Caco-2 (cell line): Measurements from ENCODE around the gene TTN. TPM values are rescaled to one million over a fixed set of nuclear protein-coding genes. Genes with fewer than 3 reads are reported as not detected.

ENCODE experiments used
- BruUV-seq: library from RNA; stranded (reverse); fragments of 400-500 nt; replicated peaks from 2 replicates; lab custom pipeline; 2021; lab: Mats Ljungman, UMichigan
- CTCF ChIA-PET: fragments of 300-600 bp; sonication (Branson Sonifier 250); formaldehyde crosslinking; loops from one replicate; lab custom pipeline; 2022; ENCODE audit warnings: antibody characterized with exemption; lab: Charles Lee
- POLR2A ChIA-PET: fragments of 300-600 bp; sonication (Branson Sonifier 250); formaldehyde crosslinking; loops from one replicate; lab custom pipeline; 2022; ENCODE audit warnings: antibody characterized with exemption; lab: Charles Lee
- DNase-seq, 2 experiments: peaks; one replicate each; pipeline versions ENCODE4 v3.0.0 to v3.0.0-alpha.2; 2020 to 2022
- H3K27me3 ChIP-seq: replicated peaks from 2 replicates; pipeline ENCODE4 v1.6.0; 2011; ENCODE audit warnings: low read length; ENCODE audit not compliant: control insufficient read depth, insufficient read depth
- H3K36me3 ChIP-seq: 2 replicates; pipeline ENCODE4 v1.5.1; 2011; ENCODE audit warnings: low read length; ENCODE audit not compliant: control insufficient read depth, insufficient read depth
- H3K4me1 ChIP-seq: fragments of 250-450 bp; sonication (Bioruptor Pico); 2 replicates; pipeline ENCODE4 v1.5.1; 2020; ENCODE audit warnings: mild to moderate bottlenecking
- H3K4me3 ChIP-seq: 2 replicates; pipeline ENCODE4 v1.5.1; 2011; ENCODE audit warnings: low read depth, mild to moderate bottlenecking, control low read depth, low read length
- H3K9me3 ChIP-seq: fragments of 250-450 bp; sonication (Bioruptor Pico); 2 replicates; pipeline ENCODE4 v1.5.1; 2020; ENCODE audit warnings: mild to moderate bottlenecking, moderate library complexity
- H3K27ac Mint-ChIP-seq: one replicate; pipeline ENCODE4 v1.8.0; 2022; ENCODE audit warnings: mixed read lengths; ENCODE audit not compliant: unreplicated experiment
- H3K27me3 Mint-ChIP-seq: one replicate; pipeline ENCODE4 v1.8.0; 2022; ENCODE audit warnings: mixed read lengths; ENCODE audit not compliant: insufficient read depth, unreplicated experiment
- H3K36me3 Mint-ChIP-seq: one replicate; pipeline ENCODE4 v1.8.0; 2022; ENCODE audit warnings: mild to moderate bottlenecking, mixed read lengths; ENCODE audit not compliant: insufficient read depth, unreplicated experiment
- H3K4me1 Mint-ChIP-seq: one replicate; pipeline ENCODE4 v1.8.0; 2022; ENCODE audit warnings: low read depth, mixed read lengths; ENCODE audit not compliant: unreplicated experiment
- H3K4me3 Mint-ChIP-seq: one replicate; pipeline ENCODE4 v1.8.0; 2022; ENCODE audit warnings: mild to moderate bottlenecking, moderate library complexity, mixed read lengths; ENCODE audit not compliant: unreplicated experiment
- H3K9me3 Mint-ChIP-seq: one replicate; pipeline ENCODE4 v1.8.0; 2022; ENCODE audit warnings: mixed read lengths; ENCODE audit not compliant: unreplicated experiment
- intact Hi-C: fragments of 100-400 bp; cut with micrococcal nuclease; formaldehyde crosslinking; loops from one replicate; pipeline ENCODE4 v1.10.0; 2022; ENCODE audit not compliant: unreplicated experiment
- total RNA-seq: library from RNA; stranded (reverse); gene quantifications from 2 replicates; pipeline ENCODE4 v1.2.3, GENCODE V29; 2022
- TF ChIP-seq, protein P1 (sequence below), 2 experiments: fragments of 200-600 bp in 1 of 2; IDR thresholded peaks; 1 replicate in 1 of 2; 2 replicates in 1 of 2; pipeline versions ENCODE4 v1.5.1 to v1.8.0; 2011 to 2022; ENCODE audit warnings: antibody characterized with exemption in 1 of 2, control low read depth in 1 of 2, inconsistent platforms in 1 of 2, low read depth in 1 of 2, low read length in 1 of 2, mild to moderate bottlenecking in 1 of 2, moderate library complexity in 1 of 2; ENCODE audit not compliant: insufficient read depth in 1 of 2, severe bottlenecking in 1 of 2, unreplicated experiment in 1 of 2

Gene TTN
- total RNA-seq, 1 experiment from 2014 or later = 9.3 TPM

DNA sequence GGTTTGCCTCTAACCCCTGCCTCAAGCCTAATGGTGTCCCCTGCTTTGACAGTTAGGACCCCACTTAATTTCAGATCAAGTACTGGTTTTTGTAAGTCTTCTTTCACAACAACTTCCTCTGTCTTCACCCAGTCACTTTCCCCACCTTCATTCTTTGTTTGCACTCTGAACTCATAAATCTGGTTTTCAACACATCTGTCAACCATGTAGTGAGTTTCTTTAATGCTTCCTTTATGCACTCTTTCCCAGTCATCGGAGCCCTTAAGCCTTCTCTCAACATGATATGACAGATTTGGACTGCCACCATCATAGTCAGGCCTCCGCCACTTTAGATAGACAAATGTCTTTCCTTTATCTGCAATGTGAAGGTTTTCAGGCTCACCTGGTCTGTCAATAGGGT is 217.9 kb downstream of the TTN start:
- Mint-ChIP-seq H3K27me3 (no peaks in the 10 kb centered on the region), H3K36me3 (peaks cover 7% of the 10 kb centered on the region), H3K4me3 (no peak overlapping the region), H3K9me3 (no peaks in the 10 kb centered on the region), H3K4me1 (peaks cover under 1% of the 10 kb centered on the region), H3K27ac (no peak overlapping the region)
- peak in 1 of 2 experiments; percentile 12 for DNase-seq
- BruUV-seq = no TSS peak
- Histone ChIP-seq H3K27me3 (no peaks in the 10 kb centered on the region), H3K9me3 (no peaks in the 10 kb centered on the region), H3K4me1 (peaks cover 4% of the 10 kb centered on the region; the same call in 1 of the 2 replicates), H3K4me3 (no peak overlapping the region), H3K36me3 (no peaks in the 10 kb centered on the region; the same call in 1 of the 2 replicates)
- intact Hi-C loops = no loop called here
- ChIA-PET POLR2A (no interaction called here), CTCF (no interaction called here)
- TF ChIP-seq, protein P1, sequence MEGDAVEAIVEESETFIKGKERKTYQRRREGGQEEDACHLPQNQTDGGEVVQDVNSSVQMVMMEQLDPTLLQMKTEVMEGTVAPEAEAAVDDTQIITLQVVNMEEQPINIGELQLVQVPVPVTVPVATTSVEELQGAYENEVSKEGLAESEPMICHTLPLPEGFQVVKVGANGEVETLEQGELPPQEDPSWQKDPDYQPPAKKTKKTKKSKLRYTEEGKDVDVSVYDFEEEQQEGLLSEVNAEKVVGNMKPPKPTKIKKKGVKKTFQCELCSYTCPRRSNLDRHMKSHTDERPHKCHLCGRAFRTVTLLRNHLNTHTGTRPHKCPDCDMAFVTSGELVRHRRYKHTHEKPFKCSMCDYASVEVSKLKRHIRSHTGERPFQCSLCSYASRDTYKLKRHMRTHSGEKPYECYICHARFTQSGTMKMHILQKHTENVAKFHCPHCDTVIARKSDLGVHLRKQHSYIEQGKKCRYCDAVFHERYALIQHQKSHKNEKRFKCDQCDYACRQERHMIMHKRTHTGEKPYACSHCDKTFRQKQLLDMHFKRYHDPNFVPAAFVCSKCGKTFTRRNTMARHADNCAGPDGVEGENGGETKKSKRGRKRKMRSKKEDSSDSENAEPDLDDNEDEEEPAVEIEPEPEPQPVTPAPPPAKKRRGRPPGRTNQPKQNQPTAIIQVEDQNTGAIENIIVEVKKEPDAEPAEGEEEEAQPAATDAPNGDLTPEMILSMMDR (IDR thresholded peaks at IDR 0.05; ENCODE audit: insufficient read depth in 1 of 2, low read depth in 1 of 2, low read length in 1 of 2, severe bottlenecking in 1 of 2, unreplicated experiment in 1 of 2) = no peak

DNA sequence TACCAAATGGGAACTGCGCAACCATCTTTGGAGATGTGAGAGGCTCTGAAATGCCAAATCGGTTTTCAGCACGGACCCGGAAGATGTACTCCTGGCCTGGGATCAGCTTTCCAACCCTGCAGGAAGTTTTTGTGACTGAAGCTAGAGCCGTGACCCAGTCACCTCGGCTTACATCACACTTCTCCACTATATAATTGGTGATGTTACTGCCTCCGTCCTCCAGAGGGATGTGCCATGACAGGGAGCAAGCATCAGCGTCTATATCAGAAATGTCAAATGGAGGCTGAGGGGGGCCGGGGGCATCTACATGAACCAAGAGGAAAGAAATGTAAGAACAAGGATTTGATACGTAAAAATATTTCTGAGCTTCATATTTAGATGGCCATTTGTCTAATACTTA is 222.6 kb downstream of the TTN start:
- H3K4me3 Mint-ChIP-seq = no peak overlapping the region
- H3K4me1 Mint-ChIP-seq = peaks cover 8% of the 10 kb centered on the region
- POLR2A ChIA-PET = no interaction called here
- TF ChIP-seq, protein P1 (IDR thresholded peaks at IDR 0.05; ENCODE audit: insufficient read depth in 1 of 2, low read depth in 1 of 2, low read length in 1 of 2, severe bottlenecking in 1 of 2, unreplicated experiment in 1 of 2) = no peak
- Histone ChIP-seq H3K9me3 (no peaks in the 10 kb centered on the region), H3K36me3 (no peaks in the 10 kb centered on the region), H3K4me1 (peaks cover 6% of the 10 kb centered on the region; the same call in 1 of the 2 replicates), H3K4me3 (no peak overlapping the region), H3K27me3 (no peaks in the 10 kb centered on the region)
- peaks cover 7% of the 10 kb centered on the region for H3K36me3 Mint-ChIP-seq
- peak in 1 of 2 experiments; percentile 6 for DNase-seq
- H3K27ac Mint-ChIP-seq = no peak overlapping the region
- BruUV-seq = no TSS peak
- intact Hi-C loops = no loop called here
- no peaks in the 10 kb centered on the region for H3K27me3 Mint-ChIP-seq
- CTCF ChIA-PET = no interaction called here
- no peaks in the 10 kb centered on the region for H3K9me3 Mint-ChIP-seq

DNA sequence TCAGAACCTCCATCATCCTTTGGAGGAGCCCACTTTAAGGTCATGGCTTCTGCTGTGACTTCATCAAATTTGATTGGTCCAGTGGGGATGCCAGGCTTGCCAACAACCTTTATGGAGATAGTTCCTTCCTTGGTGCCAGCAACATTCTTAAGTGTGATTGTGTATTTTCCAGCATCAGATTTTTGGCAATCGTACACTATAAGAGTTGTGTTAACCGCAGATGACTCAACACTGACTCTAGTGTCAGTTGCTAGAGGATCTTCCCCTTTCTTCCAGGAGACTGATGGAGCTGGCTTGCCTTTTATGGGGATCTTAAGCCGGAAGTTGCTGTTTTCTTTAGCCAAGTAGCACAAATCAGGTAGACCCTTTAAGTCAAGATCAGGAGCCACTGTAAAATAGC is 228.2 kb downstream of the TTN start:
- H3K36me3 ChIP-seq = no peaks in the 10 kb centered on the region
- ChIA-PET CTCF (no interaction called here), POLR2A (no interaction called here)
- Mint-ChIP-seq H3K4me3 (no peak overlapping the region), H3K27me3 (no peaks in the 10 kb centered on the region), H3K27ac (no peak overlapping the region), H3K36me3 (peaks cover under 1% of the 10 kb centered on the region), H3K4me1 (peaks cover 5% of the 10 kb centered on the region), H3K9me3 (no peaks in the 10 kb centered on the region)
- no TSS peak for BruUV-seq
- no peak overlapping the region for H3K4me3 ChIP-seq
- DNase-seq = no peak
- no peaks in the 10 kb centered on the region; the same call in 1 of the 2 replicates for H3K4me1 ChIP-seq
- intact Hi-C loops = no loop called here
- no peaks in the 10 kb centered on the region for H3K9me3 ChIP-seq
- TF ChIP-seq, protein P1 (IDR thresholded peaks at IDR 0.05; ENCODE audit: insufficient read depth in 1 of 2, low read depth in 1 of 2, low read length in 1 of 2, severe bottlenecking in 1 of 2, unreplicated experiment in 1 of 2) = no peak
- no peaks in the 10 kb centered on the region for H3K27me3 ChIP-seq
